ENCODE results near the gene MCM3AP. TPM values are rescaled to one million over a fixed set of nuclear protein-coding genes. Genes with fewer than 3 reads are reported as not detected.

The MCM3AP gene
- total RNA-seq, 2 donors from 2014 or later = 52.4 to 66.4 TPM

Other genes with a start within 250 kb of the MCM3AP start
- 100 to 1,000 TPM; 330 to 350 TPM for gene COL6A2, start 187.5 kb downstream of the MCM3AP start, total RNA-seq
- 1 to 10 TPM in 1 of 2 donors, under 1 TPM in 1; 0.68 to 1.6 TPM for gene FTCD, start 130.0 kb downstream of the MCM3AP start, total RNA-seq
- gene SPATC1L, start 101.2 kb downstream of the MCM3AP start, total RNA-seq = 10 to 100 TPM in 1 of 2 donors, 1 to 10 TPM in 1; 10.0 to 11.0 TPM
- gene LSS, start 56.8 kb downstream of the MCM3AP start, total RNA-seq = 10 to 100 TPM; 66.4 to 66.7 TPM
- 10 to 100 TPM; 15.5 to 17.5 TPM for gene YBEY, start 731 bp upstream of the MCM3AP start, total RNA-seq
- 1 to 10 TPM; 1.0 to 2.5 TPM for gene C21orf58, start 38.3 kb upstream of the MCM3AP start, total RNA-seq
- gene PCNT, start 38.5 kb upstream of the MCM3AP start, total RNA-seq = 10 to 100 TPM; 31.8 to 50.2 TPM
- 10 to 100 TPM; 27.2 to 33.0 TPM for gene DIP2A, start 173.3 kb upstream of the MCM3AP start, total RNA-seq